Activated B cell treated with CpG ODN at 0.5 μM for 24 hours (primary cell): ENCODE data around the gene DEFB126. TPM values are rescaled to one million over a fixed set of nuclear protein-coding genes. Genes with fewer than 3 reads are reported as not detected.

Experiments
- ATAC-seq: fragments of 200-7000 bp; cut with Tn5 transposase; one replicate; pipeline ENCODE4 v1.10.0; 2021; ENCODE audit warnings: low read depth, mild to moderate bottlenecking, moderate library complexity
- CTCF ChIA-PET: fragments of 350-600 bp; sonication (Branson Sonifier 250); formaldehyde crosslinking; loops from one replicate; lab custom pipeline; 2021; ENCODE audit warnings: antibody characterized with exemption; lab: Charles Lee
- POLR2A ChIA-PET: fragments of 350-600 bp; sonication (Branson Sonifier 250); formaldehyde crosslinking; loops from one replicate; lab custom pipeline; 2021; ENCODE audit warnings: antibody characterized with exemption; lab: Charles Lee
- DNase-seq: peaks from one replicate; pipeline ENCODE4 v3.0.0; 2022
- H3K27ac Mint-ChIP-seq: one replicate; pipeline ENCODE4 v1.8.0; 2020; ENCODE audit warnings: mixed read lengths
- H3K27me3 Mint-ChIP-seq: one replicate; pipeline ENCODE4 v1.8.0; 2021; ENCODE audit warnings: mixed read lengths
- H3K36me3 Mint-ChIP-seq: one replicate; pipeline ENCODE4 v1.8.0; 2021; ENCODE audit warnings: low read depth, mixed read lengths
- H3K4me1 Mint-ChIP-seq: one replicate; pipeline ENCODE4 v1.8.0; 2021; ENCODE audit warnings: mixed read lengths
- H3K4me3 Mint-ChIP-seq: one replicate; pipeline ENCODE4 v1.8.0; 2020; ENCODE audit warnings: mild to moderate bottlenecking, mixed read lengths
- H3K9me3 Mint-ChIP-seq: one replicate; pipeline ENCODE4 v1.8.0; 2020; ENCODE audit warnings: mixed read lengths
- intact Hi-C: fragments of 100-400 bp; cut with micrococcal nuclease; formaldehyde crosslinking; loops from one replicate; pipeline ENCODE4 v1.15.1; 2024
- total RNA-seq: library from RNA; stranded (reverse); gene quantifications from 2 replicates; pipeline ENCODE4 v1.2.3, GENCODE V29; 2022
- TF ChIP-seq, protein P1 (sequence below): fragments of 200-600 bp; IDR thresholded peaks from one replicate; pipeline ENCODE4 v1.8.0; 2022; ENCODE audit warnings: antibody characterized with exemption, mild to moderate bottlenecking

Gene DEFB126
- total RNA-seq, 1 donor from 2014 or later = not detected

DNA sequence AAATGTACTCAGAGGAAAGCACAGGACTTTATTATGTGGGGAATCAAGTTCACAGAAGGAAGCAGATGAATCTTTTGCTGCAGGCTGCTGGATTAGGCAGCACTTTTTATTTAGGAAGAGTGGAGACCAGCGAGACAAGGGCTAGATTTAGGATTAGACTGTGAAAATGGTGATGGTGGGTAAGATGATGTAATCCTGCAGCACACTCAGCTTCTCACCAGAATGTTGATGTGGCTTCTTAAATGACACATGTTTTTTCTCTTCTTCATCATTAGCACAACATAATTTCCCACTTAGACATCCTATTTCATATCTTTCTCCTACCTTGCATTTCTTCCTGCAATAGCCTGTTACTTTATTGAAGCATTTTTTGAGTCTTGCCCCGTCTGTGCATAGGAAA is 45.3 kb downstream of the DEFB126 start:
- Mint-ChIP-seq H3K9me3 (peaks cover 22% of the 10 kb centered on the region), H3K27ac (no peak overlapping the region), H3K36me3 (no peaks in the 10 kb centered on the region), H3K27me3 (peaks cover 45% of the 10 kb centered on the region), H3K4me1 (no peaks in the 10 kb centered on the region), H3K4me3 (no peak overlapping the region)
- TF ChIP-seq, protein P1, sequence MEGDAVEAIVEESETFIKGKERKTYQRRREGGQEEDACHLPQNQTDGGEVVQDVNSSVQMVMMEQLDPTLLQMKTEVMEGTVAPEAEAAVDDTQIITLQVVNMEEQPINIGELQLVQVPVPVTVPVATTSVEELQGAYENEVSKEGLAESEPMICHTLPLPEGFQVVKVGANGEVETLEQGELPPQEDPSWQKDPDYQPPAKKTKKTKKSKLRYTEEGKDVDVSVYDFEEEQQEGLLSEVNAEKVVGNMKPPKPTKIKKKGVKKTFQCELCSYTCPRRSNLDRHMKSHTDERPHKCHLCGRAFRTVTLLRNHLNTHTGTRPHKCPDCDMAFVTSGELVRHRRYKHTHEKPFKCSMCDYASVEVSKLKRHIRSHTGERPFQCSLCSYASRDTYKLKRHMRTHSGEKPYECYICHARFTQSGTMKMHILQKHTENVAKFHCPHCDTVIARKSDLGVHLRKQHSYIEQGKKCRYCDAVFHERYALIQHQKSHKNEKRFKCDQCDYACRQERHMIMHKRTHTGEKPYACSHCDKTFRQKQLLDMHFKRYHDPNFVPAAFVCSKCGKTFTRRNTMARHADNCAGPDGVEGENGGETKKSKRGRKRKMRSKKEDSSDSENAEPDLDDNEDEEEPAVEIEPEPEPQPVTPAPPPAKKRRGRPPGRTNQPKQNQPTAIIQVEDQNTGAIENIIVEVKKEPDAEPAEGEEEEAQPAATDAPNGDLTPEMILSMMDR = no peak
- CTCF ChIA-PET = no interaction called here
- no peak for DNase-seq
- ATAC-seq = no peak
- intact Hi-C loops = no loop called here
- POLR2A ChIA-PET = no interaction called here

DNA sequence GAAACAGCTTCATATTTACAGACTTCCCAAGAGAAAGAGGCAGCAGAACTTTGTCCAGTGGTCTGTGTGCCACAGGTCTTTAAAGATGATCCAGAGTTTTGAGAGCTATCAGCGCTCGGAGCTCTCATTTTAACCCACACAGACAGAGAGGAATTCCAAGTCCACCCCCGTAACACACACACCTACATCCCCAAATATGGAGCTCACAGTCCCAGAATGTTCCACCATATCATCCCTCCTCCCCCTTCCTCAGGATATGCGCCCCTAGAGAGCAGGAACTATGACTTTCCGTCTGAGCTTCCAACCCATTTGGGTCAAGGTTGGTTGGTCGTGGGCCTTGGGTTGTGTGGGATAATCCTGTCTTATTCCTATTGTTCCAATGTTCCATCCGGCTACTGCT is 47.2 kb downstream of the DEFB126 start, which contains the start of gene DEFB128:
TSS of gene DEFB128 (minus strand) at position 101 of the 400 bp plus-strand sequence. CDS start at position 13, 88 bp downstream.
- H3K36me3 Mint-ChIP-seq = no peaks in the 10 kb centered on the region
- TF ChIP-seq, protein P1 = no peak
- intact Hi-C loops = no loop called here
- H3K27me3 Mint-ChIP-seq = peaks cover 33% of the 10 kb centered on the region
- no peak within 1 kb of the TSS for H3K27ac Mint-ChIP-seq
- no peaks in the 10 kb centered on the region for H3K4me1 Mint-ChIP-seq
- ChIA-PET CTCF (no interaction called here), POLR2A (no interaction called here)
- ATAC-seq = no peak
- H3K9me3 Mint-ChIP-seq = peaks cover 10% of the 10 kb centered on the region
- H3K4me3 Mint-ChIP-seq = no peak within 1 kb of the TSS
- DNase-seq = no peak

Other genes starting within 250 kb of the DEFB126 start
- not detected in 2 replicates for gene DEFB125, start 54.9 kb upstream of the DEFB126 start, total RNA-seq
- gene DEFB127, start 14.9 kb downstream of the DEFB126 start, total RNA-seq = not detected in 2 replicates
- gene DEFB128, start 47.1 kb downstream of the DEFB126 start, total RNA-seq = not detected in 2 replicates
- gene DEFB129, start 84.7 kb downstream of the DEFB126 start, total RNA-seq = not detected in 2 replicates
- gene DEFB132, start 115.1 kb downstream of the DEFB126 start, total RNA-seq = not detected in 2 replicates
- gene C20orf96, start 148.2 kb downstream of the DEFB126 start, total RNA-seq = 5.3 and 5.5 TPM in 2 replicates
- 25.9 and 28.1 TPM in 2 replicates for gene ZCCHC3, start 155.0 kb downstream of the DEFB126 start, total RNA-seq
- 6.1 and 6.2 TPM in 2 replicates for gene SOX12, start 183.0 kb downstream of the DEFB126 start, total RNA-seq
- 7.6 and 12.8 TPM in 2 replicates for gene NRSN2, start 204.5 kb downstream of the DEFB126 start, total RNA-seq
- 13.3 and 14.0 TPM in 2 replicates for gene TRIB3, start 238.2 kb downstream of the DEFB126 start, total RNA-seq